HUDEP-2 (cell line): ENCODE results near the gene CPNE1.
"Not testable (repeated sequence)": the region's sequence is repeated elsewhere in the genome, so short reads cannot be mapped to it uniquely, and the experiment has no call there.

ENCODE experiments used
- DNase-seq, 76 experiments: peaks; one replicate each; lab custom pipeline; 2025; ENCODE audit not compliant: unreplicated experiment in 76 of 76; lab: John Stamatoyannopoulos, UW

The CPNE1 gene

GRCh38 chr20:35664466-35665206 lies at the start of gene CPNE1, which contains the start of gene RBM12:
TSS of gene CPNE1 (minus strand) at chr20:35664900. CDS start at chr20:35632923, 31,977 bp downstream.
TSS of gene RBM12 (minus strand) at chr20:35664900. CDS start at chr20:35655322, 9,578 bp downstream.
- DNase-seq: peak in 75 of 76 experiments; percentile 33 to 93 (median 82)

DNA sequence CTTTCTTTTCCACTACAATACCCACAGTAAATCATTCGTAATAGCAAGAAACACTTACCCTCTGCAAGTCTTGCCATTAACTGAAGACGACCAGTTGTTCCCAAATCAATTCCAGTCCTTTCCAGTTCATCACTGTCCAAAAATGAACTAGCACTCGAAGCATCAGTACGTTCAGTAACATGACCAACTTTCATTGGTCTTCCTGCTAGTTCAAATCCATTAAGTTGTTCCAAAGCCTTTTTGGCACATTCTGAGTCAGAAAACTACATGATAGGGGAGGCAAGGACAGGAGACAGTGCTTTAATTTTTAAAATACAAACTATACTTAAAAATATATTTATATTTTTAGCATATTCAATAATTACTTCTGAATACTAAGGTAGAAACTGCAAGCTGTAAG lies 49.4 kb upstream of the CPNE1 start:
- DNase-seq: no peak

GRCh38 chr20:35713120-35713519 lies 48.4 kb upstream of the CPNE1 start:
- not testable (repeated sequence) for DNase-seq

DNA sequence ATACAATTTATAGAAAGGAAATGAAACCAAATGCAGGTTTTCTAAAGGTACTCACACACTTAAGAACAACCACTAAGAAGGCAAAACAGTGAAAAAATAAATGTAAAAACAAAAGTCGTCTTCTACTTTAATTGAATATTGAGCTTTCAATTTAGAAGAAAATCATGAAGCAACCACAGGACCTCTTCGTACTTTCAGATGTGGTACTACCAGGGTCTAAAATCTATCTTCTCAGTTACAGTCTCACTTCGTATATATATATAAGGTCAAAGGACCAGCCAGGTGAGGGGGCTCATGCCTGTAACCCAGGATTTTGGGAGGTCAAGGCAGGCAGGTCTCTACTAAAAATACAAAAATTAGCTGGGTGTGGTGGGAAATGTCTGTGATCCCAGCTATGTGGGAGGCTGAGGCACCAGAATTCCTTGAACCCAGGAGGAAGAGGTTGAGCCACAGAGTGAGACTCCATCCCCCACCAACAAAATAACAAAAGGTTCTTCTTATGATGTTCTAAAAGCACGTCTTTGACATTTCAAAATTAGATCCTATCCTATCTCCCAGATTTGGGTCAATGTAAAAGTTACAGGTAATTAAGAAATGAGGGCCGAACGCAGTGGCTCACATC lies 47.0 kb upstream of the CPNE1 start:
- DNase-seq: no peak

DNA sequence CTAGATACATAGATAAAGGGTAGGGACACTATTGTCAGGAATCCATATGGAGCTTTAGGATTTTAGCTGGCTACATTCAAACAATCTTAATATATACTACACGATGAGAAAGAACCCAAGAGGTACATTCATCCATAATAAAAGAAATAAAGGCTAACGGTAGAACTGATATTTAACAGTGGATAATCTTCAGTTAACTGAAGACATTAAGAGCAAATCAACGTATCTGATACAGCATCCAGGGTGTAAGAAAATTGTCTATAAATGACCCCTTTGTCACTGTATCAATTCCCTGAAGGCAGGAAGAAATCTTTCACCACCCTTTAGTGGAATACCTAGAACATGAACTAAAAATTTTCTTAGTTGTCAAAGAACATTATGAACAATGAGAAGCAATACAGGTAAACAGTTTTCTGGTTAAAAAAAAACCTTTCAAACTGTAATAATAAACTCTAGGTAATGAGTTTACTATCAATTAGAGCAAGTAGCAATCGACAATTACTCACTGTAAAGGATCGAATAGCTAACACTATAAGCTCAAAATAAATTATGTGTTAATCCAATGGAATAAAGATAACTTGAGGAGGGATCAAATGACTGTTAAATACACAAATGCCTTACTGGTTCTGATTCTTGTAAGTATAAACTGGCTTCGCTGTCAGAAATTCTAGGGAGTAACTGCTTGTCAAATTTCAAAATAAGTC lies 46.3 kb upstream of the CPNE1 start:
- no peak for DNase-seq

DNA sequence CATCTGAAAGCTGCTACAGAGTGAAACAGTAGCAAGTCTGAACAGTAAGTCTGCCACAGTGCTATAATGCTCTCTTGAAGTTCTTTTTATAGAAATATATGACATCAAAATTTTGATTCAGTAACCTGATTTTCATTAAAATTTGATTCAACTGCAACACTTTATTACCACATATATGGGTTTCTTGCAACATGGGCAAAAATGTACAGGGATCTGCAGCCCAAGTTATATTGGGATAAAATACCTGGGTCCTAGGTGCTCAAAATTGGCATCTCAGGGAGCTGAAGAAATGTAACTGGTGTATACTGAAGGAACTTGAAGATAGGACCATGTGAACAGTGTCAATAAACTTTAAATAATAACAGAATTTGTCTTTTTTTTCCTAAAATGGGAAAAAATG lies 45.3 kb upstream of the CPNE1 start:
- DNase-seq: no peak

DNA sequence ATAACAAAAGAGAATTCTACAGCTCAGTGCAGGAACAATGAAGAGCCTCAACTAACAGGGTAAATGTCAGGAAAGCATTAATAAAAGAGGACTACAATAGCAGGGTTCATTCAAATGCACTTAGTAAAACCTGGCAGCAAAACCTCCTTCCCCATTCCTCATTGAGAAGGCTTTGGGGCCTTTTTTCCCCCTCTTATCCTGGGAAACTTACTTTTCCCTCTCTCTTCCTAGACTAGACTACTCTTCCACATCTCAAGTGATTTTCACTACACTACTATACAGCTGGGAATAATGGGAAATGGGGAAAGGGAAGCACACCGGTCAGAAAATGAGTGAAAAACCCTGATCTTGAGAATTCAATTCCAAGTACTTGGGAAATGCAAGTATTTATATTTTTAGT lies 44.6 kb upstream of the CPNE1 start:
- DNase-seq: no peak

DNA sequence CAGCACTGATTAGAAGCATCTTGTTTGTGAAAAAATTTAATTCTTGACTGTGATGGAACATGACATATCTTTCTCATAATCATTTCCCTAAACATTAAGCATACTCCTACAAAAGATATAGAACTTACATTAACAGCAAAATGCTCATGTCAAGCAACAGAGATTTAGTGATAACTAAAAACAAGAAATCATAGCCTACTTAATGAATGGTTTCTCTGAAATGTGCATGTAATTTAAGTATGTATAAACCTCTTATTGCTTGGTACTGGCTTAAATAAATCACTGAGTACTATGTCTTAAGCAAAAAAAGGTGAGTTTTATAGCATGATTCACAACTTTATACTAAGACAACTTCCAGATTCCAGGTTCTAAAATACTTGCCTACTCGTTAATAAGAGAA lies 43.8 kb upstream of the CPNE1 start:
- DNase-seq: no peak

GRCh38 chr20:35706591-35707529 lies 42.2 kb upstream of the CPNE1 start:
- not testable (repeated sequence) for DNase-seq

DNA sequence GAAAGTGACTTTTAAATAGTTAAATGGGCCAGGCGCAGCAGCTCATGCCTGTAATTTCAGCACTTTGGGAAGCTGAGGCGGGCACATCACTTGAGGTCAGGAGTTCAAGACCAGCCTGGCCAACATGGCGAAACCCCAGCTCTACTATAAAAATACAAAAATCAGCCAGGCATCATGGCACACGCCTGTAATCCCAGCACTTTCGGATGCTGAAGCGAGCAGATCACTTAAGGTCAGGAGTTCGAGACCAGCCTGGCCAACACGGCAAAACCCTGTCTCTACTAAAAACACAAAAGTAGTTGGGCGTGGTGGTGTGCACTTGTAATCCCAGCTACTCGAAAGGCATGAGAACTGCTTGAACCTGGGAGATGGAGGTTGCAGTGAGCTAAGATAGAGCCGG lies 41.2 kb upstream of the CPNE1 start:
- DNase-seq: not testable (repeated sequence)

DNA sequence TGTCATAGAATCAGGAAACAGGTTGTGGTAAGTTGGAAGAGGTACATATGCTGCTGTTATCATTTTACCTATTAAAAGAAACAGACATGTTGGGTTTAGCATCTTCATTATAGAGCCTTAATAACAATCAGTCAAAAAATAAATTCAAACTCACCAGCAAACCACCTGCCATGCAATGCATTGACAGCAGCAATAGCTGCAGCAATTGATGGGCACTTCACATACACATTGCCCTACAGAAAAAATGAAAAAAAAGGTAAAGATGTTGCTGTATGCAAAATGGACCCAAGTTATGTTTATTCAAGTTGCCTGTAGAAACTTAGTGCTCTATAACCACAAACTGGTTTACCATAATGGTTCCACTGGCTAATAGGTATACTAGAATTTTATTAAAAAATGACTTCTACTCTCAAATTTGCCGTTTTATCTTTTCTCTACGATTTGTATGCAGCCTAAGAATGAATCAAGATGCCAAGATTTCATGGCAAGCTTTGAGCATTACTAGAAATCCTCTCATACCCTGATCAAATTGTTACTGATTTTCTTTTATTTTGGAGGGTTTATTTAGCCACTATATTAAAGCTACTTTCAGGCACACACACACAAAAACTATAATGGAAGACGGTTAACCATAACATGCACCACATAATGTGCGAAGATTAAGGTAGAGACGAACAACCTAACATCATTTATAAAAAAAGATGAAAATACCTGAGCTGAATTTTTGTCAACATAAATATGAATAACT lies 40.0 kb upstream of the CPNE1 start:
- DNase-seq: no peak

- DNase-seq: no peak
Observed at GRCh38 chr20:35702824-35703695, 38.4 kb upstream of the CPNE1 start.

- no peak for DNase-seq
Observed at GRCh38 chr20:35702051-35702823, 37.5 kb upstream of the CPNE1 start.

GRCh38 chr20:35700625-35701148 lies 36.0 kb upstream of the CPNE1 start:
- DNase-seq: no peak

GRCh38 chr20:35699957-35700624 lies 35.4 kb upstream of the CPNE1 start:
- DNase-seq: peak in 1 of 76 experiments; percentile 45

- peak in 72 of 76 experiments; percentile 11 to 85 (median 67) for DNase-seq
Observed at GRCh38 chr20:35699127-35699956, 34.6 kb upstream of the CPNE1 start, which contains the start of the genes NFS1 and ROMO1. TSS of gene NFS1 (minus strand) at chr20:35699352. CDS start at chr20:35699288, 64 bp downstream. TSS of gene ROMO1 (plus strand) at chr20:35699405. CDS start at chr20:35699633, 228 bp downstream.
